Keratinocyte (primary cell): ENCODE results near the gene DCUN1D2. TPM values are rescaled to one million over a fixed set of nuclear protein-coding genes. Genes with fewer than 3 reads are reported as not detected.

Experiments
- DNase-seq: peaks from one replicate; pipeline ENCODE4 v3.0.0-alpha.2; 2011; ENCODE audit warnings: low read depth, missing footprints, low spot score
- FAIRE-seq: peaks from 2 replicates; lab custom pipeline; 2011; peaks lifted over from hg19 to GRCh38; lab: Jason Lieb, UNC
- H2AFZ ChIP-seq: 2 replicates; pipeline ENCODE4 v1.6.0; 2012; ENCODE audit warnings: low read length, control low read depth, inconsistent platforms; ENCODE audit not compliant: control insufficient read depth
- H3K27ac ChIP-seq: 2 replicates; pipeline ENCODE4 v1.5.1; 2011; ENCODE audit warnings: low read length; ENCODE audit not compliant: control insufficient read depth, insufficient read depth
- H3K27me3 ChIP-seq: 3 replicates; pipeline ENCODE4 v1.6.0; 2011; ENCODE audit warnings: low read length; ENCODE audit not compliant: control insufficient read depth, insufficient read depth; ENCODE audit errors: extremely low read depth
- H3K36me3 ChIP-seq, 2 experiments: 2 replicates in 1 of 2; 3 replicates in 1 of 2; pipeline ENCODE4 v1.5.1; 2011; ENCODE audit warnings: low read length in 2 of 2, mild to moderate bottlenecking in 1 of 2; ENCODE audit not compliant: control insufficient read depth in 2 of 2, insufficient read depth in 2 of 2; ENCODE audit errors: extremely low read depth in 1 of 2
- H3K4me1 ChIP-seq: 3 replicates; pipeline ENCODE4 v1.5.1; 2011; ENCODE audit warnings: low read length; ENCODE audit not compliant: control insufficient read depth, insufficient read depth; ENCODE audit errors: extremely low read depth
- H3K4me2 ChIP-seq: 3 replicates; pipeline ENCODE4 v1.6.0; 2011; ENCODE audit warnings: low read depth, low read length; ENCODE audit not compliant: control insufficient read depth, insufficient read depth; ENCODE audit errors: extremely low read depth
- H3K4me3 ChIP-seq, 3 experiments: fragments of 200-600 bp in 1 of 3; sonication (generic) in 1 of 3; 2 replicates in 2 of 3; 3 replicates in 1 of 3; pipeline ENCODE4 v1.5.1; 2011 to 2016; ENCODE audit warnings: low read length in 3 of 3, mild to moderate bottlenecking in 3 of 3, control low read depth in 2 of 3, inconsistent platforms in 1 of 3, low read depth in 1 of 3, mixed read lengths in 1 of 3, mixed run types in 1 of 3, moderate library complexity in 1 of 3; ENCODE audit not compliant: control insufficient read depth in 2 of 3, insufficient read depth in 2 of 3; ENCODE audit errors: extremely low read depth in 1 of 3
- H3K79me2 ChIP-seq: 2 replicates; pipeline ENCODE4 v1.6.0; 2012; ENCODE audit warnings: low read length; ENCODE audit not compliant: control insufficient read depth, insufficient read depth
- H3K9ac ChIP-seq: 3 replicates; pipeline ENCODE4 v1.6.0; 2011; ENCODE audit warnings: low read length; ENCODE audit not compliant: control insufficient read depth, insufficient read depth; ENCODE audit errors: extremely low read depth
- H3K9me1 ChIP-seq: 3 replicates; pipeline ENCODE4 v1.6.0; 2011; ENCODE audit warnings: low read length; ENCODE audit not compliant: control insufficient read depth, insufficient read depth; ENCODE audit errors: extremely low read depth
- H3K9me3 ChIP-seq: 2 replicates; pipeline ENCODE4 v1.5.1; 2012; ENCODE audit warnings: low read depth, low read length; ENCODE audit not compliant: control insufficient read depth
- H4K20me1 ChIP-seq: 3 replicates; pipeline ENCODE4 v1.6.0; 2011; ENCODE audit warnings: low read length; ENCODE audit not compliant: control insufficient read depth, insufficient read depth; ENCODE audit errors: extremely low read depth
- CTCF ChIP-seq, 3 experiments: IDR thresholded peaks in 1 of 3; conservative IDR thresholded peaks in 1 of 3; optimal IDR thresholded peaks in 1 of 3; 2 replicates in 2 of 3; 3 replicates in 1 of 3; pipeline versions ENCODE3 to v1.5.1; 2011; ENCODE audit warnings: low read length in 3 of 3, mild to moderate bottlenecking in 3 of 3, moderate library complexity in 2 of 3, control low read depth in 1 of 3, inconsistent platforms in 1 of 3; ENCODE audit not compliant: insufficient read depth in 2 of 3; ENCODE audit errors: extremely low read depth in 1 of 3
- EZH2 ChIP-seq: IDR thresholded peaks from one replicate; pipeline ENCODE4 v1.6.1; 2012; ENCODE audit warnings: inconsistent platforms, mild to moderate bottlenecking, low read length, moderate library complexity
- dilution Hi-C: fragments of 300-500 bp; cut with MboI; formaldehyde crosslinking; loops from one replicate; pipeline ENCODE4 v1.7.0; 2020; ENCODE audit warnings: low sequenced_read_pairs; ENCODE audit not compliant: extremely low pct_ligation_motif_present
- polyA plus RNA-seq, 5 experiments: library from polyadenylated mRNA; depleted of rRNA in 3 of 5; stranded (reverse) in 3 of 5; stranded (forward) in 1 of 5; unstranded in 1 of 5; fragments of >200 nt; gene quantifications; 1 replicate in 1 of 5; 2 replicates in 3 of 5; 3 replicates in 1 of 5; pipeline versions ENCODE4 v1.2.1 to v1.2.3, GENCODE V29; 2011 to 2012; ENCODE audit warnings: missing spikeins in 2 of 5, low read depth in 1 of 5, low replicate concordance in 1 of 5

DCUN1D2 gene
- polyA plus RNA-seq, 1 donor (not counting 4 experiments of a cell fraction or from before 2014, with no cell fraction given) = 9.1 TPM

GRCh38 chr13:113460064-113460555 lies 30.4 kb downstream of the DCUN1D2 start:
- TF ChIP-seq CTCF (optimal IDR thresholded peaks at IDR 0.05 in 1 of 3, IDR thresholded peaks at IDR 0.05 in 1 of 3, conservative IDR thresholded peaks at IDR 0.05 in 1 of 3; ENCODE audit: extremely low read depth in 1 of 3, insufficient read depth in 2 of 3, low read length in 3 of 3) (no peak), EZH2 (no peak)
- Histone ChIP-seq H3K4me2 (no peak overlapping the region), H3K36me3 (peaks cover 20 to 21% of the 10 kb centered on the region in 2 experiments), H3K9ac (no peak overlapping the region), H3K4me1 (no peaks in the 10 kb centered on the region), H3K9me3 (no peaks in the 10 kb centered on the region), H3K9me1 (no peaks in the 10 kb centered on the region), H4K20me1 (peaks cover 2% of the 10 kb centered on the region), H3K27me3 (no peaks in the 10 kb centered on the region), H3K27ac (no peak overlapping the region), H2AFZ (no peak overlapping the region), H3K79me2 (no peaks in the 10 kb centered on the region), H3K4me3 (no peak overlapping the region)
- DNase-seq (no peak), FAIRE-seq (no peak)
- dilution Hi-C loops = no loop called here

GRCh38 chr13:113458253-113459065 lies 32.1 kb downstream of the DCUN1D2 start:
- Histone ChIP-seq H3K4me2 (no peak overlapping the region), H3K4me3 (no peak overlapping the region), H2AFZ (no peak overlapping the region), H3K9me1 (no peaks in the 10 kb centered on the region), H4K20me1 (peaks cover 2% of the 10 kb centered on the region), H3K27ac (no peak overlapping the region), H3K4me1 (no peaks in the 10 kb centered on the region), H3K79me2 (no peaks in the 10 kb centered on the region), H3K36me3 (peaks cover 21 to 24% of the 10 kb centered on the region in 2 experiments), H3K27me3 (no peaks in the 10 kb centered on the region), H3K9me3 (no peaks in the 10 kb centered on the region), H3K9ac (no peak overlapping the region)
- dilution Hi-C loops = no loop called here
- FAIRE-seq (no peak), DNase-seq (no peak)
- peak in 2 of 3 experiments; percentile 23 to 43 for TF ChIP-seq CTCF (optimal IDR thresholded peaks at IDR 0.05 in 1 of 3, IDR thresholded peaks at IDR 0.05 in 1 of 3, conservative IDR thresholded peaks at IDR 0.05 in 1 of 3; ENCODE audit: extremely low read depth in 1 of 3, insufficient read depth in 2 of 3, low read length in 3 of 3)
- no peak for TF ChIP-seq EZH2
